Endometrium (tissue), 2 donors: ENCODE data around the gene HSBP1.

Experiments
- FAIRE-seq: peaks from 2 replicates; lab custom pipeline; 2012; peaks lifted over from hg19 to GRCh38; lab: Jason Lieb, UNC
- donor health status: control.
- donor health status: control.

HSBP1 gene

GRCh38 chr16:83807710-83808572 is at the start of gene HSBP1:
TSS of gene HSBP1 (plus strand) at chr16:83807978. CDS start at chr16:83808077, 99 bp downstream.
- no peak for FAIRE-seq

- no peak for FAIRE-seq
Observed at GRCh38 chr16:83762141-83762991, 45.4 kb upstream of the HSBP1 start.

GRCh38 chr16:83762992-83763358 is 44.8 kb upstream of the HSBP1 start:
- FAIRE-seq = no peak

- FAIRE-seq = no peak
Observed at GRCh38 chr16:83768986-83769385, 38.8 kb upstream of the HSBP1 start.

- FAIRE-seq = no peak
Observed at GRCh38 chr16:83769397-83770008, 38.3 kb upstream of the HSBP1 start.

- FAIRE-seq = no peak
Observed at GRCh38 chr16:83771306-83771942, 36.4 kb upstream of the HSBP1 start.

GRCh38 chr16:83772806-83773205 is 35.0 kb upstream of the HSBP1 start:
- no peak for FAIRE-seq

GRCh38 chr16:83774066-83774465 is 33.7 kb upstream of the HSBP1 start:
- FAIRE-seq = no peak

- FAIRE-seq = no peak
Observed at GRCh38 chr16:83776944-83777343, 30.8 kb upstream of the HSBP1 start.

- peak; percentile 29 for FAIRE-seq
Observed at GRCh38 chr16:83779886-83780285, 27.9 kb upstream of the HSBP1 start.

GRCh38 chr16:83785455-83785854 is 22.3 kb upstream of the HSBP1 start:
- no peak for FAIRE-seq

- no peak for FAIRE-seq
Observed at GRCh38 chr16:83789642-83790401, 18.0 kb upstream of the HSBP1 start.

GRCh38 chr16:83791916-83792315 is 15.9 kb upstream of the HSBP1 start:
- no peak for FAIRE-seq

- FAIRE-seq = no peak
Observed at GRCh38 chr16:83792391-83792790, 15.4 kb upstream of the HSBP1 start.

GRCh38 chr16:83793179-83793578 is 14.6 kb upstream of the HSBP1 start:
- no peak for FAIRE-seq

- no peak for FAIRE-seq
Observed at GRCh38 chr16:83794860-83795554, 12.8 kb upstream of the HSBP1 start.

GRCh38 chr16:83797013-83797412 is 10.8 kb upstream of the HSBP1 start:
- FAIRE-seq = no peak

GRCh38 chr16:83799336-83799735 is 8.4 kb upstream of the HSBP1 start:
- FAIRE-seq = no peak

GRCh38 chr16:83802135-83802534 is 5.6 kb upstream of the HSBP1 start:
- FAIRE-seq = no peak

- FAIRE-seq = no peak
Observed at GRCh38 chr16:83802554-83803205, 5.1 kb upstream of the HSBP1 start.
